ENCODE measurements around the gene LDLRAD4. TPM values are rescaled to one million over a fixed set of nuclear protein-coding genes. Genes with fewer than 3 reads are reported as not detected.

Gene LDLRAD4
- total RNA-seq, 1 donor from 2014 or later: 34.1 TPM

- no peak overlapping the region for H3K27ac Mint-ChIP-seq (ENCODE audit: unreplicated experiment)
- H3K4me1 Mint-ChIP-seq (ENCODE audit: unreplicated experiment): peaks cover 4% of the 10 kb centered on the region
- DNase-seq (ENCODE audit: low spot score): no peak
- TF ChIP-seq CTCF (IDR thresholded peaks at IDR 0.05; ENCODE audit: unreplicated experiment): no peak
- peaks cover 8% of the 10 kb centered on the region for H3K36me3 Mint-ChIP-seq (ENCODE audit: low read depth, unreplicated experiment)
- H3K9me3 Mint-ChIP-seq (ENCODE audit: unreplicated experiment): no peaks in the 10 kb centered on the region
- no peak overlapping the region for H3K4me3 Mint-ChIP-seq (ENCODE audit: unreplicated experiment)
- H3K27me3 Mint-ChIP-seq (ENCODE audit: unreplicated experiment): peaks cover 3% of the 10 kb centered on the region
Measured at GRCh38 chr18:13592246-13592645, 373.7 kb downstream of the LDLRAD4 start.

- H3K9me3 Mint-ChIP-seq (ENCODE audit: unreplicated experiment): peaks cover 4% of the 10 kb centered on the region
- peaks cover 1% of the 10 kb centered on the region for H3K27me3 Mint-ChIP-seq (ENCODE audit: unreplicated experiment)
- no peak overlapping the region for H3K4me3 Mint-ChIP-seq (ENCODE audit: unreplicated experiment)
- H3K4me1 Mint-ChIP-seq (ENCODE audit: unreplicated experiment): peaks cover 4% of the 10 kb centered on the region
- DNase-seq (ENCODE audit: low spot score): no peak
- TF ChIP-seq CTCF (IDR thresholded peaks at IDR 0.05; ENCODE audit: unreplicated experiment): no peak
- peaks cover 14% of the 10 kb centered on the region for H3K36me3 Mint-ChIP-seq (ENCODE audit: low read depth, unreplicated experiment)
- no peak overlapping the region for H3K27ac Mint-ChIP-seq (ENCODE audit: unreplicated experiment)
Measured at GRCh38 chr18:13594551-13594950, 376.0 kb downstream of the LDLRAD4 start.

- DNase-seq (ENCODE audit: low spot score): no peak
- Mint-ChIP-seq H3K36me3 (ENCODE audit: low read depth, unreplicated experiment) (peaks cover 14% of the 10 kb centered on the region), H3K4me1 (ENCODE audit: unreplicated experiment) (no peaks in the 10 kb centered on the region), H3K9me3 (ENCODE audit: unreplicated experiment) (peaks cover 4% of the 10 kb centered on the region), H3K4me3 (ENCODE audit: unreplicated experiment) (no peak overlapping the region), H3K27ac (ENCODE audit: unreplicated experiment) (no peak overlapping the region), H3K27me3 (ENCODE audit: unreplicated experiment) (peaks cover 3% of the 10 kb centered on the region)
- TF ChIP-seq CTCF (IDR thresholded peaks at IDR 0.05; ENCODE audit: unreplicated experiment): no peak
Measured at GRCh38 chr18:13597068-13597467, 378.5 kb downstream of the LDLRAD4 start.

GRCh38 chr18:13598591-13598990, 380.0 kb downstream of the LDLRAD4 start:
- Mint-ChIP-seq H3K9me3 (ENCODE audit: unreplicated experiment) (peaks cover 4% of the 10 kb centered on the region), H3K4me3 (ENCODE audit: unreplicated experiment) (no peak overlapping the region), H3K36me3 (ENCODE audit: low read depth, unreplicated experiment) (peaks cover 14% of the 10 kb centered on the region), H3K27me3 (ENCODE audit: unreplicated experiment) (peaks cover 3% of the 10 kb centered on the region), H3K4me1 (ENCODE audit: unreplicated experiment) (no peaks in the 10 kb centered on the region), H3K27ac (ENCODE audit: unreplicated experiment) (no peak overlapping the region)
- DNase-seq (ENCODE audit: low spot score): no peak
- TF ChIP-seq CTCF (IDR thresholded peaks at IDR 0.05; ENCODE audit: unreplicated experiment): no peak

- Mint-ChIP-seq H3K27ac (ENCODE audit: unreplicated experiment) (no peak overlapping the region), H3K9me3 (ENCODE audit: unreplicated experiment) (peaks cover 4% of the 10 kb centered on the region), H3K27me3 (ENCODE audit: unreplicated experiment) (peaks cover 3% of the 10 kb centered on the region), H3K4me1 (ENCODE audit: unreplicated experiment) (no peaks in the 10 kb centered on the region), H3K4me3 (ENCODE audit: unreplicated experiment) (no peak overlapping the region), H3K36me3 (ENCODE audit: low read depth, unreplicated experiment) (peaks cover 14% of the 10 kb centered on the region)
- no peak for TF ChIP-seq CTCF (IDR thresholded peaks at IDR 0.05; ENCODE audit: unreplicated experiment)
- DNase-seq (ENCODE audit: low spot score): no peak
Measured at GRCh38 chr18:13599031-13599430, 380.5 kb downstream of the LDLRAD4 start.
